ENCODE measurements around the gene ADK.

GRCh38 chr10:74379474-74379873, 228.5 kb downstream of the ADK start:
- no peak for TF ChIP-seq EZH2 (IDR thresholded peaks at IDR 0.05; ENCODE audit: borderline replicate concordance, low read depth, low read length, severe bottlenecking)
- no peak for TF ChIP-seq POLR2A (IDR thresholded peaks at IDR 0.05; ENCODE audit: low read depth, low read length)
- no peak for TF ChIP-seq POLR2AphosphoS5 (IDR thresholded peaks at IDR 0.05; ENCODE audit: insufficient read depth, low read depth, low read length)
- no peak for TF ChIP-seq CTCF (IDR thresholded peaks at IDR 0.05; ENCODE audit: extremely low read depth in 1 of 2, insufficient read depth in 1 of 2, low read depth in 1 of 2, low read length in 2 of 2)
- no peak for TF ChIP-seq MYC (IDR thresholded peaks at IDR 0.05; ENCODE audit: low read depth, low read length)
- TF ChIP-seq MAX (IDR thresholded peaks at IDR 0.05; ENCODE audit: insufficient read depth, insufficient read length), result no peak

Data from endothelial cell of umbilical vein (primary cell).